ENCODE measurements around the gene NAA16.

Gene NAA16

DNA sequence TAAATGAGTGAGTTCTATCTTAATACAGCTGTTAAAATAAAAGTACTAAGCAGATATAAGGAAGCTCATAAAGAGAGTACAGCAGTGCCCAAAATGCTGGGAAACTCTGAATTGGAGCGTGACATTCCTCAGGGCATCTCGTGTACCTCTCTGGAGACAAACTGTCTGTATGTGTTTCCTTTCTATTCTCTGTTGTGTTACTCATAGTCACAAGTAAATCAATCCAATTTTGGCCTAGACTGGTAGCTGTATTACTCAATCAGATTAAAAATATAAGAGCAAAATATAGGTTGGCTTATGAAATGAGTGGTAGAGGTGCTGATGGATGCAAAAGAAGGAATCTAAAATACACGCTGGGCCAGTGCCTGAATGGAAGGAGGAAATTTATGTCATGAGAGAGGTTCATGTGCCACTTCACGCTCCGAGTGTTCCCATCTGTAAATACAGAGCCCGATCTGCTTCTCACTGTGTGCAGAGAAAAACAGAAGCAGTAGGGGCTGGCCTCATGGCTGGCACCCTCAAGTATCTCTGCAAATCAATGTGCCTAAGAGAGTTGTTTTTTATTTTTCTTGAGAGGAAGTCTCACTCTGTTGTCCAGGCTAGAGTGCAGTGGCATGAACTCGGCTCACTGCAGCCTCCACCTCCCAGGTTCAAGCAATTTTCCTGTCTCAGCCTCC, 87.6 kb downstream of the NAA16 start:
- Histone ChIP-seq H3K9me2 (replicated peaks; ENCODE audit: insufficient read depth, low read length) (no peaks in the 10 kb centered on the region), H2AFZ (ENCODE audit: low read length) (no peak overlapping the region), H3K79me2 (ENCODE audit: low read length) (no peaks in the 10 kb centered on the region), H3K4me3 (ENCODE audit: low read length) (no peak overlapping the region), H3F3A (ENCODE audit: insufficient read depth, low read length) (no peaks in the 10 kb centered on the region), H3K9ac (ENCODE audit: low read length) (no peak overlapping the region), H3K27me3 (replicated peaks; ENCODE audit: insufficient read depth, low read length) (no peaks in the 10 kb centered on the region), H3K9me3 (replicated peaks; ENCODE audit: insufficient read depth, low read length) (no peaks in the 10 kb centered on the region), H3K4me2 (ENCODE audit: low read depth, low read length) (no peak overlapping the region), H3K27ac (ENCODE audit: low read length) (no peak overlapping the region), H4K20me1 (ENCODE audit: insufficient read depth, low read length) (no peaks in the 10 kb centered on the region), H3K36me3 (replicated peaks; ENCODE audit: insufficient read depth, low read length) (no peaks in the 10 kb centered on the region), H3K4me1 (ENCODE audit: low read length) (no peaks in the 10 kb centered on the region)
- DNase-seq: no peak
- TF ChIP-seq EZH2phosphoT487 (IDR thresholded peaks at IDR 0.05; ENCODE audit: low read length) (no peak), EZH2 (optimal IDR thresholded peaks at IDR 0.05; ENCODE audit: low read depth, low read length) (no peak)
- TF ChIP-seq, protein P1, sequence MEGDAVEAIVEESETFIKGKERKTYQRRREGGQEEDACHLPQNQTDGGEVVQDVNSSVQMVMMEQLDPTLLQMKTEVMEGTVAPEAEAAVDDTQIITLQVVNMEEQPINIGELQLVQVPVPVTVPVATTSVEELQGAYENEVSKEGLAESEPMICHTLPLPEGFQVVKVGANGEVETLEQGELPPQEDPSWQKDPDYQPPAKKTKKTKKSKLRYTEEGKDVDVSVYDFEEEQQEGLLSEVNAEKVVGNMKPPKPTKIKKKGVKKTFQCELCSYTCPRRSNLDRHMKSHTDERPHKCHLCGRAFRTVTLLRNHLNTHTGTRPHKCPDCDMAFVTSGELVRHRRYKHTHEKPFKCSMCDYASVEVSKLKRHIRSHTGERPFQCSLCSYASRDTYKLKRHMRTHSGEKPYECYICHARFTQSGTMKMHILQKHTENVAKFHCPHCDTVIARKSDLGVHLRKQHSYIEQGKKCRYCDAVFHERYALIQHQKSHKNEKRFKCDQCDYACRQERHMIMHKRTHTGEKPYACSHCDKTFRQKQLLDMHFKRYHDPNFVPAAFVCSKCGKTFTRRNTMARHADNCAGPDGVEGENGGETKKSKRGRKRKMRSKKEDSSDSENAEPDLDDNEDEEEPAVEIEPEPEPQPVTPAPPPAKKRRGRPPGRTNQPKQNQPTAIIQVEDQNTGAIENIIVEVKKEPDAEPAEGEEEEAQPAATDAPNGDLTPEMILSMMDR (IDR thresholded peaks at IDR 0.05; ENCODE audit: low read length): no peak

DNA sequence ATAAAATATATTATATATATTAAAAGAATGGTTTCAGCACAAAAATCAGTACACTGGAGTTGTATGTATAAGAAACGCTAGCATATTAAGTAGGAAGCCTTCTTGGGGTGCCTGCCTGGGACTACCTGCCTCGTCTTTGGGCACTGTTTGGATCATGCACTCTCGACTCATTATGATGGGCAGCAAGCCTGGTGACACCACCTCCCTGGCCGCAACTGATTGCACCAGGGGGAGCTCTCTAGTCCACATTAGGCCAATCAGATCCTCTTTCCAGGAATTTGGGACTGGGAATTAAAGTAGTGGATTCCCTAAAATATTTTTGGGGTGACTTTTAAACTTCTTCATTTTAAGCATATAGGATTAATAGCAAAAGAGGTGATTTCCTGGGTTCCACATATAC, 90.3 kb downstream of the NAA16 start:
- DNase-seq: no peak
- no peak overlapping the region for H3K9ac ChIP-seq (ENCODE audit: low read length)
- no peaks in the 10 kb centered on the region for H3F3A ChIP-seq (ENCODE audit: insufficient read depth, low read length)
- TF ChIP-seq EZH2phosphoT487 (IDR thresholded peaks at IDR 0.05; ENCODE audit: low read length): no peak
- TF ChIP-seq, protein P1 (IDR thresholded peaks at IDR 0.05; ENCODE audit: low read length): no peak
- TF ChIP-seq EZH2 (optimal IDR thresholded peaks at IDR 0.05; ENCODE audit: low read depth, low read length): no peak
- H3K9me3 ChIP-seq (replicated peaks; ENCODE audit: insufficient read depth, low read length): no peaks in the 10 kb centered on the region
- no peak overlapping the region for H3K4me3 ChIP-seq (ENCODE audit: low read length)
- H4K20me1 ChIP-seq (ENCODE audit: insufficient read depth, low read length): no peaks in the 10 kb centered on the region
- H3K36me3 ChIP-seq (replicated peaks; ENCODE audit: insufficient read depth, low read length): no peaks in the 10 kb centered on the region
- no peaks in the 10 kb centered on the region for H3K27me3 ChIP-seq (replicated peaks; ENCODE audit: insufficient read depth, low read length)
- no peaks in the 10 kb centered on the region for H3K79me2 ChIP-seq (ENCODE audit: low read length)
- no peak overlapping the region for H3K27ac ChIP-seq (ENCODE audit: low read length)
- no peaks in the 10 kb centered on the region for H3K4me1 ChIP-seq (ENCODE audit: low read length)
- no peak overlapping the region for H3K4me2 ChIP-seq (ENCODE audit: low read depth, low read length)
- H2AFZ ChIP-seq (ENCODE audit: low read length): no peak overlapping the region
- H3K9me2 ChIP-seq (replicated peaks; ENCODE audit: insufficient read depth, low read length): no peaks in the 10 kb centered on the region

DNA sequence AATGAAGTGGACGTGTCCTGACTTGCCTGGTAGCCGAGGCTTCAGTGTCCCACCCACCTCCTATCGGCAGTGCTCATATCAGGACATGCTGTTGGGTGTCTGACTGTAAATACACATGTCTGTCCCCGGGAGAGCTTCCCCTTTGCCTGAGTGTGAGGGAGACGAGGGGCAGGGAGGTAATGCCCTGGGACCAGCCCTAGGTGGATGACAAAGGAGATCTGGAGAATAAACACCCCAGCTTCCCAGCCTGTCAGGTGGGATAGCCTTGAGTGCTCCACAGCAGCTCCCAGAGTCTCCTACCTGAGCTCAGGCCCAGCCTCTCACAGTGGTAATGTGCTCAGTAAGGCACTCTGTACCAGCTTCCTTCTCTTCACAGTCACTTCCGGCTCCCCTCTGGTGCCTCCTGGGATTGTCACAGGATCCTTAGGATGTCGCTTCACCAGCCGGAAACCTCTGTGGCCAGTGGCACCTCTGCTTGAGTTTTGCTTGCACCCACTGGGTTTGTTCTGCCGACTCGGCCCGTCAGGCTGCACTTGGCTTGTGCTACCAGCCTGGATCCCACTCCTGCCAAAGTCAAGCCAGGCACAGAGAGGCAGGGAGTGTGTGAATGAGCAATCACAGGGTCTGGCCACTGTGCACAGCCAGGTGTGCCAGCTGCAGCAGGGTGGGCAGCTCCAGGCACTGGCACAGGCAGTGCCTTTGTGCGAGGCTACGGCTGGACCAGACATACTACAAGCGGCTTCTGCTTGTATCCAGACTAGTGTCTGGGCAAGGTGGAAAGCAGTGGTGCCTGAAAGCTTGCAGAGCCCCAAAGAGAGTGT, 91.8 kb downstream of the NAA16 start:
- H3K27me3 ChIP-seq (replicated peaks; ENCODE audit: insufficient read depth, low read length): no peaks in the 10 kb centered on the region
- H3F3A ChIP-seq (ENCODE audit: insufficient read depth, low read length): no peaks in the 10 kb centered on the region
- no peaks in the 10 kb centered on the region for H3K79me2 ChIP-seq (ENCODE audit: low read length)
- H2AFZ ChIP-seq (ENCODE audit: low read length): no peak overlapping the region
- no peak overlapping the region for H3K4me3 ChIP-seq (ENCODE audit: low read length)
- no peak for TF ChIP-seq EZH2 (optimal IDR thresholded peaks at IDR 0.05; ENCODE audit: low read depth, low read length)
- no peak for TF ChIP-seq EZH2phosphoT487 (IDR thresholded peaks at IDR 0.05; ENCODE audit: low read length)
- TF ChIP-seq, protein P1 (IDR thresholded peaks at IDR 0.05; ENCODE audit: low read length): no peak
- H3K9ac ChIP-seq (ENCODE audit: low read length): no peak overlapping the region
- H3K4me2 ChIP-seq (ENCODE audit: low read depth, low read length): no peak overlapping the region
- no peak for DNase-seq
- no peaks in the 10 kb centered on the region for H3K36me3 ChIP-seq (replicated peaks; ENCODE audit: insufficient read depth, low read length)
- H3K9me2 ChIP-seq (replicated peaks; ENCODE audit: insufficient read depth, low read length): no peaks in the 10 kb centered on the region
- no peaks in the 10 kb centered on the region for H3K9me3 ChIP-seq (replicated peaks; ENCODE audit: insufficient read depth, low read length)
- no peaks in the 10 kb centered on the region for H4K20me1 ChIP-seq (ENCODE audit: insufficient read depth, low read length)
- no peak overlapping the region for H3K27ac ChIP-seq (ENCODE audit: low read length)
- no peaks in the 10 kb centered on the region for H3K4me1 ChIP-seq (ENCODE audit: low read length)
